Parathyroid adenoma (tissue), 2 donors: ENCODE measurements around the gene EDN1.
A peak's percentile ranks its signal among the peaks of the same experiment; 100 is the strongest.

Experiments
- H2AFZ ChIP-seq: fragments of 300-600 bp; sonication (generic); one replicate; pipeline ENCODE4 v1.7.0; 2017; ENCODE audit warnings: antibody characterized with exemption, mild to moderate bottlenecking
- H3K27ac ChIP-seq: fragments of 300-600 bp; sonication (generic); one replicate; pipeline ENCODE4 v1.7.0; 2017
- H3K27me3 ChIP-seq: fragments of 300-600 bp; sonication (generic); one replicate; pipeline ENCODE4 v1.7.0; 2017; ENCODE audit warnings: low read length; ENCODE audit not compliant: control insufficient read depth, insufficient read depth
- H3K36me3 ChIP-seq: fragments of 300-600 bp; sonication (generic); one replicate; pipeline ENCODE4 v1.7.0; 2017; ENCODE audit warnings: low read length; ENCODE audit not compliant: control insufficient read depth, insufficient read depth
- H3K4me1 ChIP-seq: fragments of 300-600 bp; sonication (generic); one replicate; pipeline ENCODE4 v1.7.0; 2017; ENCODE audit warnings: control low read depth
- H3K4me2 ChIP-seq: fragments of 300-600 bp; sonication (generic); one replicate; pipeline ENCODE4 v1.7.0; 2017; ENCODE audit warnings: low read length
- H3K4me3 ChIP-seq: fragments of 300-600 bp; sonication (generic); one replicate; pipeline ENCODE4 v1.7.0; 2017; ENCODE audit warnings: low read depth, low read length
- H3K79me2 ChIP-seq: fragments of 300-600 bp; sonication (generic); one replicate; pipeline ENCODE4 v1.7.0; 2017; ENCODE audit warnings: control low read depth
- H3K9ac ChIP-seq: fragments of 300-600 bp; sonication (generic); one replicate; pipeline ENCODE4 v1.7.0; 2017; ENCODE audit warnings: mild to moderate bottlenecking
- H3K9me3 ChIP-seq: fragments of 300-600 bp; sonication (generic); one replicate; pipeline ENCODE4 v1.7.0; 2017; ENCODE audit warnings: low read length; ENCODE audit not compliant: control insufficient read depth
- TF ChIP-seq, protein P1 (sequence below): fragments of 300-600 bp; sonication (generic); IDR thresholded peaks from one replicate; pipeline ENCODE4 v1.7.0; 2017; ENCODE audit warnings: antibody characterized with exemption, mild to moderate bottlenecking
- donor health status: primary hyperparathyroidism.

Gene EDN1

DNA sequence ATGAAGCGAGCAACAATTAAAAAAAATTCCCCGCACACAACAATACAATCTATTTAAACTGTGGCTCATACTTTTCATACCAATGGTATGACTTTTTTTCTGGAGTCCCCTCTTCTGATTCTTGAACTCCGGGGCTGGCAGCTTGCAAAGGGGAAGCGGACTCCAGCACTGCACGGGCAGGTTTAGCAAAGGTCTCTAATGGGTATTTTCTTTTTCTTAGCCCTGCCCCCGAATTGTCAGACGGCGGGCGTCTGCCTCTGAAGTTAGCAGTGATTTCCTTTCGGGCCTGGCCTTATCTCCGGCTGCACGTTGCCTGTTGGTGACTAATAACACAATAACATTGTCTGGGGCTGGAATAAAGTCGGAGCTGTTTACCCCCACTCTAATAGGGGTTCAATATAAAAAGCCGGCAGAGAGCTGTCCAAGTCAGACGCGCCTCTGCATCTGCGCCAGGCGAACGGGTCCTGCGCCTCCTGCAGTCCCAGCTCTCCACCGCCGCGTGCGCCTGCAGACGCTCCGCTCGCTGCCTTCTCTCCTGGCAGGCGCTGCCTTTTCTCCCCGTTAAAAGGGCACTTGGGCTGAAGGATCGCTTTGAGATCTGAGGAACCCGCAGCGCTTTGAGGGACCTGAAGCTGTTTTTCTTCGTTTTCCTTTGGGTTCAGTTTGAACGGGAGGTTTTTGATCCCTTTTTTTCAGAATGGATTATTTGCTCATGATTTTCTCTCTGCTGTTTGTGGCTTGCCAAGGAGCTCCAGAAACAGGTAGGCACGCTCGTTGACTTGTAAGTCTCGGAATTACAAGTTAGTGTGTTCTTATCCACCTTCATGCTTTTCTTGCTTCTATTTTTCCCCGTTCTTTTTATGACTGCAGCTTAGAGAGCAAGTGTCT, at the start of gene EDN1:
Gene EDN1 (plus strand): TSS at position 429 of the 888 bp plus-strand sequence. CDS start 269 bp downstream, at position 698.
- Histone ChIP-seq H3K79me2 (no peaks in the 10 kb centered on the region), H2AFZ (peak within 1 kb of the TSS; percentile 69), H3K27me3 (no peaks in the 10 kb centered on the region), H3K36me3 (no peaks in the 10 kb centered on the region), H3K4me2 (peak within 1 kb of the TSS; percentile 62), H3K4me1 (no peaks in the 10 kb centered on the region), H3K9ac (no peak within 1 kb of the TSS), H3K9me3 (no peaks in the 10 kb centered on the region), H3K4me3 (peak within 1 kb of the TSS; percentile 62), H3K27ac (no peak within 1 kb of the TSS)
- TF ChIP-seq, protein P1, sequence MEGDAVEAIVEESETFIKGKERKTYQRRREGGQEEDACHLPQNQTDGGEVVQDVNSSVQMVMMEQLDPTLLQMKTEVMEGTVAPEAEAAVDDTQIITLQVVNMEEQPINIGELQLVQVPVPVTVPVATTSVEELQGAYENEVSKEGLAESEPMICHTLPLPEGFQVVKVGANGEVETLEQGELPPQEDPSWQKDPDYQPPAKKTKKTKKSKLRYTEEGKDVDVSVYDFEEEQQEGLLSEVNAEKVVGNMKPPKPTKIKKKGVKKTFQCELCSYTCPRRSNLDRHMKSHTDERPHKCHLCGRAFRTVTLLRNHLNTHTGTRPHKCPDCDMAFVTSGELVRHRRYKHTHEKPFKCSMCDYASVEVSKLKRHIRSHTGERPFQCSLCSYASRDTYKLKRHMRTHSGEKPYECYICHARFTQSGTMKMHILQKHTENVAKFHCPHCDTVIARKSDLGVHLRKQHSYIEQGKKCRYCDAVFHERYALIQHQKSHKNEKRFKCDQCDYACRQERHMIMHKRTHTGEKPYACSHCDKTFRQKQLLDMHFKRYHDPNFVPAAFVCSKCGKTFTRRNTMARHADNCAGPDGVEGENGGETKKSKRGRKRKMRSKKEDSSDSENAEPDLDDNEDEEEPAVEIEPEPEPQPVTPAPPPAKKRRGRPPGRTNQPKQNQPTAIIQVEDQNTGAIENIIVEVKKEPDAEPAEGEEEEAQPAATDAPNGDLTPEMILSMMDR, result no peak

DNA sequence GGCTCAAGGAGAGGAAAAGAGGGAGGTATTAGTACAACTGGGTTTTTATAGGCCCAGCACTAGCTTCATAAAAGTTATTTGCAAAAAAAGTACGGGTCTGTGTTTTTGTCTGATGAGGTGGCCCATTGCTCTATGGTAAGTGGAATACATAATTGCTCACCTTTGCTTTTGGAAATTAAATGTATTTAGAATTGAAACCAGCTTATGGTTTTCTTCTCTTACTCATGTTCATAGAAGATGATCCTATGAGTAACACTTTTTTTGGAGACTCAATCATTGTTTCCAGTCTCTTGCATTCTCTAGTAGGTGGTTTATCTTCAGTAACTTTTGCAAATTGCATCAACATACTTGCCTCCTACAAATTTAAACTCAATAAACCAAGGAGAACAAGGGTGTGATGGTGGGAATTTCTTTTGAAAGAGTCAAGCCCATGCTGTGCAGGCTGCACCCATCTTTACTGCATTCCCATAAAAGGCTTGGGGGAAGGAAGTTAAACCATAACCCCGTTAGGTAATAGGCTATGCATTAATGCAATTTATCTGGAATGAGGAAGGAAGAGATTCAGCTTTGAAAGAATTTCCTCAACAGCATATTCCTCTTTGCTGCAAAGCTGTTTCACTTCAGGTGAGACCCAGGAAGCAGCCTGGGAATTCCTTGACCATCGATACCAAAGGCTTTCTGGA, 48.5 kb upstream of the EDN1 start:
- Histone ChIP-seq H3K4me3 (no peak overlapping the region), H3K27ac (no peak overlapping the region), H2AFZ (no peak overlapping the region), H3K4me2 (no peak overlapping the region), H3K4me1 (no peaks in the 10 kb centered on the region), H3K79me2 (no peaks in the 10 kb centered on the region), H3K27me3 (no peaks in the 10 kb centered on the region), H3K9ac (no peak overlapping the region), H3K36me3 (no peaks in the 10 kb centered on the region), H3K9me3 (no peaks in the 10 kb centered on the region)
- TF ChIP-seq, protein P1, result no peak

DNA sequence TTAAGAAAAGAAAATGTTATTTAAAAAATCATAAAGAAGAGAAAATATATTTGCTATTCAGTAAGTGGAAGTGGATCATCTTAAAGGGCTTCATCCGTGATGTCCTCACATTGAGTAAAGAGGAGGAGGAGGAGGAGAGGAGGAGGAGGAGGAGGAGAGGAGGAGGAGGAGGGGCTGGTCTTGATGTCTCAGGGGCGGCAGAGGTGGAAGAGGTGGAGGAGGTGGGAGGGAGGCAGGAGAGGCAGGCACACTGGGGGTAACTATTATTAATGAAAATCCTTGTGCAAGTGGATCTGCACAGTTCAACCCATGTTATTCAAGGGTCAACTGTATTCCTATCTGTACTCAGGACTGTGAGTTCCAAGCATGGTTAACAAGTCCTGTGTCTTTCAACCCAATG, 47.0 kb upstream of the EDN1 start:
- no peaks in the 10 kb centered on the region for H3K27me3 ChIP-seq
- TF ChIP-seq, protein P1, result no peak

DNA sequence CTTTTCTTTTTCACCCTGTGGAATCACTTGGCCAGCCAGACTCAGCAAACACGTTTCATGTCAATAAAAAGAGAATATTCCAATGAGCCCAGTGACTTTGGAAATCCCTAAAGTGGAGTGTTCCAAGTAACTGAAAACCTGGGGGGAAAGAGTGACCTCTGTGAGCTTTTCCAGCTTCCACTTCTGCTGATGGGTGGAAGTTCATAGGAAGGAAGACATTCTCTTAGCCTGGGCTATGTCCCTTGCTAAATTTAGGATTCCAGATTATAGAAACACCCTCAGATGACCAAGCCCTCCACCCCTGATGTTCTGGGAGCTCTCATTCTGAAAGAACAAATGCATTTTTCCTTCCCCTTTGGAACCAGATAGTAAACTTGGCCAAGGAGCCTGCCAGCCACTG, 44.8 kb upstream of the EDN1 start:
- H3K36me3 ChIP-seq, result no peaks in the 10 kb centered on the region
- no peak overlapping the region for H3K9ac ChIP-seq
- no peak overlapping the region for H3K4me2 ChIP-seq
- TF ChIP-seq, protein P1, result no peak
- no peak overlapping the region for H3K4me3 ChIP-seq
- H3K9me3 ChIP-seq, result no peaks in the 10 kb centered on the region
- no peaks in the 10 kb centered on the region for H3K4me1 ChIP-seq
- no peaks in the 10 kb centered on the region for H3K27me3 ChIP-seq
- H2AFZ ChIP-seq, result no peak overlapping the region
- H3K79me2 ChIP-seq, result no peaks in the 10 kb centered on the region
- H3K27ac ChIP-seq, result no peak overlapping the region

More for the DNA sequence above, 47.0 kb upstream of the EDN1 start:
- H2AFZ ChIP-seq, result no peak overlapping the region
- no peaks in the 10 kb centered on the region for H3K9me3 ChIP-seq
- no peak overlapping the region for H3K4me3 ChIP-seq
- no peaks in the 10 kb centered on the region for H3K79me2 ChIP-seq
- H3K36me3 ChIP-seq, result no peaks in the 10 kb centered on the region
- no peak overlapping the region for H3K9ac ChIP-seq
- H3K4me2 ChIP-seq, result no peak overlapping the region
- no peak overlapping the region for H3K27ac ChIP-seq
- H3K4me1 ChIP-seq, result no peaks in the 10 kb centered on the region
